Left lung (tissue), 10 donors: ENCODE data around the gene MN1. TPM values are rescaled to one million over a fixed set of nuclear protein-coding genes. Genes with fewer than 3 reads are reported as not detected.

Source experiments
- ATAC-seq: fragments of 200-7000 bp; cut with Tn5 transposase; one replicate; pipeline ENCODE4 v1.9.1; 2020; ENCODE audit warnings: moderate library complexity
- DNase-seq, 4 donors: peaks; one replicate each; pipeline ENCODE4 v3.0.0-alpha.2; 2013 to 2020
- H3K27ac ChIP-seq, 2 donors: fragments of 200-600 bp; sonication (generic) in 1 of 2; one replicate each; pipeline versions ENCODE4 v1.5.0 to v1.8.0; 2020 to 2021
- H3K27me3 ChIP-seq, 2 donors: fragments of 200-600 bp; sonication (generic) in 1 of 2; one replicate each; pipeline versions ENCODE4 v1.5.0 to v1.8.0; 2020 to 2021
- H3K36me3 ChIP-seq, 2 donors: fragments of 200-600 bp; sonication (generic) in 1 of 2; one replicate each; pipeline versions ENCODE4 v1.5.0 to v1.8.0; 2020 to 2021
- H3K4me1 ChIP-seq, 2 donors: fragments of 200-600 bp; one replicate each; pipeline ENCODE4 v1.8.0; 2021
- H3K4me3 ChIP-seq, 2 donors: fragments of 200-600 bp; sonication (generic) in 1 of 2; one replicate each; pipeline versions ENCODE4 v1.5.0 to v1.8.0; 2020 to 2021; ENCODE audit warnings: mild to moderate bottlenecking in 1 of 2
- H3K9me3 ChIP-seq, 2 donors: fragments of 200-600 bp; sonication (generic) in 1 of 2; one replicate each; pipeline versions ENCODE4 v1.5.0 to v1.8.0; 2020 to 2021
- CTCF ChIP-seq, 2 donors: fragments of 200-600 bp; sonication (generic) in 1 of 2; IDR thresholded peaks; one replicate each; pipeline versions ENCODE4 v1.5.0 to v1.8.0; 2021; ENCODE audit warnings: antibody characterized with exemption in 2 of 2
- intact Hi-C, 2 donors: fragments of 100-400 bp; cut with DNase I; formaldehyde crosslinking; loops; one replicate each; pipeline versions ENCODE4 v1.11.2 to v1.14.2; 2022
- polyA plus RNA-seq, 6 donors: library from polyadenylated mRNA; unstranded; fragments of 120-200 nt; gene quantifications; one replicate each; pipeline ENCODE4 v1.2.1, GENCODE V29; 2013; ENCODE audit not compliant: insufficient read length in 6 of 6
- total RNA-seq, 2 donors: library from RNA; stranded (reverse); fragmentation: NEBNext Ultra II Directional; extraction: Animal tissue kit (Norgen Biotek cat#: 25700); gene quantifications; one replicate each; pipeline ENCODE4 v1.2.1, GENCODE V29; 2021
- donor health status: DM: no; HTN: yes; CAD: no.
- donor health status: DM: no; HTN: no; CAD: no.

The MN1 gene
- total and polyA plus RNA-seq, 8 donors = 1.9 to 7.4 (median 3.3) TPM

GRCh38 chr22:27835446-27835845 lies 33.9 kb upstream of the MN1 start:
- ATAC-seq = no peak
- DNase-seq = no peak
- no peaks in the 10 kb centered on the region for H3K36me3 ChIP-seq
- intact Hi-C loops = no loop called here
- no peak for TF ChIP-seq CTCF (IDR thresholded peaks at IDR 0.05)
- no peaks in the 10 kb centered on the region for H3K9me3 ChIP-seq
- no peaks in the 10 kb centered on the region for H3K27me3 ChIP-seq
- no peaks in the 10 kb centered on the region for H3K4me1 ChIP-seq
- no peak overlapping the region for H3K4me3 ChIP-seq
- no peak overlapping the region for H3K27ac ChIP-seq

GRCh38 chr22:27834364-27835185 lies 33.0 kb upstream of the MN1 start:
- H3K9me3 ChIP-seq = no peaks in the 10 kb centered on the region
- H3K27ac ChIP-seq = no peak overlapping the region
- no peak overlapping the region for H3K4me3 ChIP-seq
- TF ChIP-seq CTCF (IDR thresholded peaks at IDR 0.05) = no peak
- H3K36me3 ChIP-seq = no peaks in the 10 kb centered on the region
- no peaks in the 10 kb centered on the region for H3K4me1 ChIP-seq
- ATAC-seq (no peak), DNase-seq (no peak)
- no peaks in the 10 kb centered on the region for H3K27me3 ChIP-seq
- intact Hi-C loops = no loop called here

GRCh38 chr22:27833803-27834202 lies 32.2 kb upstream of the MN1 start:
- no peaks in the 10 kb centered on the region for H3K36me3 ChIP-seq
- intact Hi-C loops = no loop called here
- H3K9me3 ChIP-seq = no peaks in the 10 kb centered on the region

GRCh38 chr22:27832606-27833005 lies 31.1 kb upstream of the MN1 start:
- H3K27ac ChIP-seq = no peak overlapping the region
- H3K4me1 ChIP-seq = no peaks in the 10 kb centered on the region
- no peaks in the 10 kb centered on the region for H3K36me3 ChIP-seq
- no peak for ATAC-seq
- H3K9me3 ChIP-seq = no peaks in the 10 kb centered on the region
- no peak for TF ChIP-seq CTCF (IDR thresholded peaks at IDR 0.05)
- no peaks in the 10 kb centered on the region for H3K27me3 ChIP-seq
- no peak overlapping the region for H3K4me3 ChIP-seq
- DNase-seq = no peak
- intact Hi-C loops = no loop called here

More at GRCh38 chr22:27833803-27834202, 32.2 kb upstream of the MN1 start:
- H3K4me3 ChIP-seq = no peak overlapping the region
- H3K4me1 ChIP-seq = no peaks in the 10 kb centered on the region
- no peak for TF ChIP-seq CTCF (IDR thresholded peaks at IDR 0.05)
- DNase-seq (no peak), ATAC-seq (no peak)
- no peak overlapping the region for H3K27ac ChIP-seq
- H3K27me3 ChIP-seq = no peaks in the 10 kb centered on the region

GRCh38 chr22:27829620-27830019 lies 28.1 kb upstream of the MN1 start:
- intact Hi-C loops = no loop called here
- no peak overlapping the region for H3K27ac ChIP-seq
- H3K36me3 ChIP-seq = no peaks in the 10 kb centered on the region
- no peaks in the 10 kb centered on the region for H3K27me3 ChIP-seq
- no peak for DNase-seq
- H3K4me3 ChIP-seq = no peak overlapping the region
- TF ChIP-seq CTCF (IDR thresholded peaks at IDR 0.05) = no peak
- no peaks in the 10 kb centered on the region for H3K9me3 ChIP-seq
- no peaks in the 10 kb centered on the region for H3K4me1 ChIP-seq
- no peak for ATAC-seq
